Right cardiac atrium (tissue), 5 donors: ENCODE data around the gene DOCK4. TPM values are rescaled to one million over a fixed set of nuclear protein-coding genes. Genes with fewer than 3 reads are reported as not detected.

Source experiments
- ATAC-seq, 2 donors: fragments of 200-7000 bp; cut with Tn5 transposase; one replicate each; pipeline versions ENCODE4 v1.8.0 to v1.9.1; 2020; ENCODE audit warnings: moderate library complexity in 2 of 2, mild to moderate bottlenecking in 1 of 2
- DNase-seq, 3 donors: peaks; one replicate each; pipeline ENCODE4 v3.0.0-alpha.2; 2020
- H3K27ac ChIP-seq: one replicate; pipeline ENCODE4 v1.5.1; 2013; ENCODE audit warnings: mild to moderate bottlenecking, low read length, control low read depth, moderate library complexity
- H3K27me3 ChIP-seq: one replicate; pipeline ENCODE4 v1.6.1; 2013; ENCODE audit not compliant: control insufficient read depth, insufficient read depth
- H3K4me1 ChIP-seq: one replicate; pipeline ENCODE4 v1.6.1; 2013; ENCODE audit warnings: low read length; ENCODE audit not compliant: control insufficient read depth, insufficient read depth
- H3K4me3 ChIP-seq: one replicate; pipeline ENCODE4 v1.5.1; 2013; ENCODE audit warnings: low read length, control low read depth
- H3K9me3 ChIP-seq: one replicate; pipeline ENCODE4 v1.6.1; 2013; ENCODE audit warnings: low read length; ENCODE audit not compliant: control insufficient read depth
- WGBS: extraction: QIAGEN DNeasy Blood & Tissue Kit; methylation state at CpG from one replicate; pipeline ENCODE4 v1.1.7; 2013; 5-methylcytosine and 5-hydroxymethylcytosine counted together
- intact Hi-C, 4 donors: fragments of 100-400 bp; cut with DNase I; formaldehyde crosslinking; loops; one replicate each; pipeline versions ENCODE4 v1.11.0 to v1.14.0; 2022 to 2023
- polyA plus RNA-seq: library from polyadenylated mRNA; stranded (reverse); fragments of 200-250 nt; gene quantifications from one replicate; pipeline ENCODE4 v1.2.3, GENCODE V29; 2013
- total RNA-seq, 4 donors: library from RNA; stranded (reverse); fragmentation: NEBNext Ultra II Directional; extraction: Animal tissue kit (Norgen Biotek cat#: 25700); gene quantifications; one replicate each; pipeline ENCODE4 v1.2.1, GENCODE V29; 2021
- donor health status: healthy with polysubstance abuse.
- donor health status: DM: no; HTN: yes; CAD: no.
- donor health status: DM: no; HTN: no; CAD: no.
- donor health status: DM: no; HTN: yes; CAD: no; lungs with severe emphysema.
- donor health status: DM: yes; HTN: yes; CAD: no.

Gene DOCK4
- total and polyA plus RNA-seq, 5 donors = 5.7 to 19.9 (median 15.7) TPM

DNA sequence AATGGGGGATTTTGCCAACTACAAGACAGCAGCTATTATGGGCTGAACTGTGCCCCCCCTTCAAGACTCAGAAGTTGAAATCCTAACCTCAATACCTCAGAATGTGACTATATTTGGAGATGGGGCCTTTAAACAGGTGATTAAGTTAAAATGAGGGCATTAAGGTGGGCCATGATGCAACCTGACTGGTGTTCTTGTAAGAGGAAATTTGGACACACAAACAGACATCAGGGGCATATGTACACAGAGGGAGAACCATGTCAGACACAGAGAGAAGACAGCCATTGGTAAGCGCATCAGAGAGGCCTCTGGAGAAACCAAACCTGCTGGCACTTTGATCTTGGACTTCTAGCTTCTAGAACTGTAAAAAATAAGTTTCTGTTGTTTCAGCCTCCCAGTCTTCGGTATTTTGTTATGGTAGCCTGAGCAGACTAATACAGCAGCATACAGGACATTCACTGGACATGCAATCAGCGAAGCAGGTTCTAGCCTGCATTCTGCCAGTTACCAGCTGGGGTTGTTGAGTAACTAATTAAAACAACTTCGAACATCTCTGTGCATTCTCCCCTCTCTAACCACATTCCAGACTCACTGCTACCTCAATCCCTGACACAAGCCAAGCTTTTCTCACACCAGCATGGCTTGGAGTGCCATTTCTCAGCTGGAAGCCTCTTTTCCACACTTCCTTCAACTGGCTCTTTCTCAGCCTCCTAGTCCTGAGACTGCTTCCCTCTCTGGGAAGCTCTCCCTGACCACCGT is 141.4 kb downstream of the DOCK4 start:
- WGBS = 97% methylated on average over 5 of the region's 5 CpGs
- intact Hi-C loops = no loop called here

DNA sequence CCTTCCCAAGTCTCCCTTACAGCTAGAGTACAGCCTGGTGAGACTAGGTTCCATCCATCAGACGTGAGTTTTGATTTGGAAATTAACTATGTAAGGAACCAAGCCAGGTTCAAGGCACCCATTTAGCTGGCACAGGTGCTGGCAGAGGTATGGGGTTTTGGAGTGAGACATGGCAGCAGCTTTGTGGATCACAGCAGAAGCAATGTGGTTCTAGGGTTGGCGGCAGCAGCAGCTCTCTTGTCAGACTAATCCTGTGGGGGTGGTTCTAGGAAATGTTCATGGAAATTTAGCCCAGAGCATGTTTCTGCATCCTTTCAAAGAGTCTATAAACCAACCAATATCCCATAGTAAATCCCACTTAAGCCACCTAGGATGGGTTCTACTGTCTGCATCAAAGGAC is 142.2 kb downstream of the DOCK4 start:
- ATAC-seq (no peak), DNase-seq (no peak)
- 90% methylated on average over 2 of the region's 2 CpGs for WGBS
- Histone ChIP-seq H3K27me3 (no peaks in the 10 kb centered on the region), H3K4me1 (peaks cover 5% of the 10 kb centered on the region), H3K9me3 (no peaks in the 10 kb centered on the region), H3K4me3 (no peak overlapping the region), H3K27ac (no peak overlapping the region)
- intact Hi-C loops = no loop called here

More for the DNA sequence above, 141.4 kb downstream of the DOCK4 start:
- ATAC-seq (no peak), DNase-seq (no peak)
- Histone ChIP-seq H3K4me3 (no peak overlapping the region), H3K4me1 (peaks cover 5% of the 10 kb centered on the region), H3K27ac (no peak overlapping the region), H3K27me3 (no peaks in the 10 kb centered on the region), H3K9me3 (no peaks in the 10 kb centered on the region)

DNA sequence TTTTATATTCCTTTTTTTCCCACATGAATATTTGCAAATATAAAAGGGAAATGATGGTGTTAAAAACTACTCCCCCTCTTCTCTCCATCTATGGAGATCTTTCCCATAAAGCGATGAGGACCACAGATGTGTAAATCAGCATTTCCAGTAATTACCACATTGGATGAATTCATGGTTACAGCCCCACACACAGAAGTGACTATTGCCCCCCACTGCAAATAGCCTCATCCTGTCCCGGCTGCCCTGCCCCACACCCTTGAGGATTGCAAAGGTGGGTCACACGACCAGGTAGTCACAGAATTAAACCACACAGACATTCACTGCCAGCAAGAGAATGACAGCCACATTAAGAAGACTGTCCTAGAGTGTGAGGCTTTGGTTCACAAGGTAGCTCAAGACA is 145.1 kb downstream of the DOCK4 start:
- ATAC-seq (no peak), DNase-seq (no peak)
- 95% methylated on average over 3 of the region's 3 CpGs for WGBS
- intact Hi-C loops = no loop called here
- peaks cover 4% of the 10 kb centered on the region for H3K4me1 ChIP-seq
- H3K9me3 ChIP-seq = no peaks in the 10 kb centered on the region
- no peaks in the 10 kb centered on the region for H3K27me3 ChIP-seq
- H3K27ac ChIP-seq = no peak overlapping the region
- no peak overlapping the region for H3K4me3 ChIP-seq

DNA sequence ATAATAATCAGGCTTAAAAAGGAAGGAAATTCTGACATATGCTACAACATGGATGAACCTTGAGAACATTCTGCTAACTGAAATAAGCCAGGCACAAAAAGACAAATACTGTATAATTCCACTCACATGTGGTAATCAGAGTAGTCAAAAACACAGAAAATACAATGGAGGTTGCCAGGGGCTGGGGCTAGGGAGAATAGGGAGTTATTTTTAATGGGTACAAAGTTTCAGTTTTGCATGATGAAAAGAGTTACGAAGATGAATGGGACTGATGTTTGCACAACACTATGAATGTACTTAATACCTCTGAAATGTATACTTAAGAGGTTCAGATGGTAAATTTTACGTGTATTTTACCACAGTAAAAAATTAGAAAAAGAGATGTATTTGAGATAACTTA is 145.6 kb downstream of the DOCK4 start:
- no peaks in the 10 kb centered on the region for H3K9me3 ChIP-seq
- H3K4me1 ChIP-seq = peaks cover 2% of the 10 kb centered on the region
- 94% methylated on average over 2 of the region's 2 CpGs for WGBS
- H3K27ac ChIP-seq = no peak overlapping the region
- H3K27me3 ChIP-seq = no peaks in the 10 kb centered on the region
- DNase-seq = no peak
- no peak for ATAC-seq
- no peak overlapping the region for H3K4me3 ChIP-seq
- intact Hi-C loops = no loop called here

DNA sequence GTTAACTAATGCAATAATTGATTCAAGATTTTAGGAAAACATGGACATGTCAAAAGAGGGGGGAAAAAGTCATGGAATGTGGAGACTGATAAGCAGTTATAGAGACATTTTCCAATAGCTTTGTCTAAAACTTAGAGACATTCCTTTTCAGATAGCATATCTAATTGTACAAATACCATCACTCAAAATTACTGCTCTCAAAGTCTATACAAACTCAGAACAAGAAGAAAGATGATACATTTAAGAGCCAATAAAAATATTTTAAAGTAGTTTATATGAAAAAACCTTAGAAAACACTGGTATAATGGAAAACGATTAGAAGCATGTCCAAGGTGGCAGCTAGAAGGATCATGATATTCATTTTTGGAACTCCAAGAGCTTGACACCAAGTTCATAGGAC is 146.5 kb downstream of the DOCK4 start:
- ATAC-seq (no peak), DNase-seq (no peak)
- Histone ChIP-seq H3K9me3 (no peaks in the 10 kb centered on the region), H3K27me3 (no peaks in the 10 kb centered on the region), H3K4me3 (no peak overlapping the region), H3K27ac (no peak overlapping the region), H3K4me1 (no peaks in the 10 kb centered on the region)
- WGBS = 71% methylated on average over 1 of the region's 1 CpG
- intact Hi-C loops = no loop called here

DNA sequence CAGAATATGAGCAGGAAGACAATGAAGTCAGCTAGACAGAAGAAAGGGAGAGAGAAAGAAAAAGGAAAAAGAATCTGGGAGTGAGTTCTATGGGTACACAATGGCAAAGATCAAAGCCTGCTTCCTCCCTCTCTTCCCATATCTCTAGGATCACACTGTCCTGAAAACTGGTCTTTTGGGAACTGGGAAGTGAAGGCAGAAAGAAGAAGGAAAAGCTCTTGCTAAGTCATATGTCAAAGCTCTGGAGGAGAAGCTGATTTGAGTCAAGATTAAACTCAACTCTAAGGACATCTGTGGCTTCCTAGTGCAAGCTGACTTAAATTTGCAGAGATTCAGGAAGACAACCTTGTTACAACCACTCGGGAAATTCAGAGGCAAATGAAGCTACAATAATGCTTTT is 147.5 kb downstream of the DOCK4 start:
- WGBS = 72% methylated on average over 1 of the region's 1 CpG
- ATAC-seq = no peak
- Histone ChIP-seq H3K27ac (no peak overlapping the region), H3K4me3 (no peak overlapping the region), H3K9me3 (no peaks in the 10 kb centered on the region), H3K27me3 (no peaks in the 10 kb centered on the region), H3K4me1 (peaks cover 2% of the 10 kb centered on the region)
- DNase-seq = no peak
- intact Hi-C loops = no loop called here

DNA sequence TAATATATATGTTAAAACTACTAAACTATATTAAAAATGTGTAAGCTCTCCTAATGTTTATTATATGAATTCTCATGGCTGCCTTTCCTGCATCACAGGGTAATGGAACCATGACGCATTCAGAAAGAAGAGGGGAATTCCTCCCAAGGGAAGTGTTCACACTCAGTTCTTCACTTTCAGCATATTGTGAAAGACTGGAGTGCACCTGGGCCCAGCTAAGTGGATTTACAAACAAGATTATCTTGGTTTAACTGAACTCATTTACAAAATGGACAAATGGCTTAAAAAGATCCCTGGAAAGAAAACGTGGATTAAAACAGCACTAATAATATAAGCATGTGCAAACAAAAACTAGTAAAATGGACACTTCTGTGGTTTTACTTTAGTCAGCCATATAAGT is 149.8 kb downstream of the DOCK4 start:
- Histone ChIP-seq H3K27ac (no peak overlapping the region), H3K4me1 (peaks cover 5% of the 10 kb centered on the region), H3K9me3 (no peaks in the 10 kb centered on the region), H3K4me3 (no peak overlapping the region), H3K27me3 (no peaks in the 10 kb centered on the region)
- ATAC-seq = no peak
- WGBS = 78% methylated on average over 2 of the region's 2 CpGs
- intact Hi-C loops = no loop called here
- DNase-seq = no peak

DNA sequence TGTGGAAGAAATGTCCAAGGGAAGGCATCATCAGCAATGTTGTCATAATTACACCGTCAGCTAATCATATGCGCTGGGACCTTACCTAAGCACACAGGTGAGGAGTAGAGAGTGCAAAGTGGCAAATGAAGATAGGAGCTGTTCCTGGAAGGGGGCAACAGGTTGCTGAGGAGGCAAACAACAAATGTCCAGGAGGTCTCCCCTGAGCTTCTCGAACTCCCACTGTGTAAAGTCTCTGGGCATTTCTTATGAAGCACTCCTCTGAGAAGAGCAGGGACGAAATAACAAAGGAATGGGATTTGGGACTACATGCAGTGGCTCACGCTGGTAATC is 152.5 kb downstream of the DOCK4 start:
- no peak for DNase-seq
- H3K4me1 ChIP-seq = peaks cover 5% of the 10 kb centered on the region
- H3K27ac ChIP-seq = no peak overlapping the region
- no peaks in the 10 kb centered on the region for H3K9me3 ChIP-seq
- intact Hi-C loops = no loop called here
- no peak for ATAC-seq
- WGBS = 92% methylated on average over 5 of the region's 5 CpGs
- no peaks in the 10 kb centered on the region for H3K27me3 ChIP-seq
- H3K4me3 ChIP-seq = no peak overlapping the region

DNA sequence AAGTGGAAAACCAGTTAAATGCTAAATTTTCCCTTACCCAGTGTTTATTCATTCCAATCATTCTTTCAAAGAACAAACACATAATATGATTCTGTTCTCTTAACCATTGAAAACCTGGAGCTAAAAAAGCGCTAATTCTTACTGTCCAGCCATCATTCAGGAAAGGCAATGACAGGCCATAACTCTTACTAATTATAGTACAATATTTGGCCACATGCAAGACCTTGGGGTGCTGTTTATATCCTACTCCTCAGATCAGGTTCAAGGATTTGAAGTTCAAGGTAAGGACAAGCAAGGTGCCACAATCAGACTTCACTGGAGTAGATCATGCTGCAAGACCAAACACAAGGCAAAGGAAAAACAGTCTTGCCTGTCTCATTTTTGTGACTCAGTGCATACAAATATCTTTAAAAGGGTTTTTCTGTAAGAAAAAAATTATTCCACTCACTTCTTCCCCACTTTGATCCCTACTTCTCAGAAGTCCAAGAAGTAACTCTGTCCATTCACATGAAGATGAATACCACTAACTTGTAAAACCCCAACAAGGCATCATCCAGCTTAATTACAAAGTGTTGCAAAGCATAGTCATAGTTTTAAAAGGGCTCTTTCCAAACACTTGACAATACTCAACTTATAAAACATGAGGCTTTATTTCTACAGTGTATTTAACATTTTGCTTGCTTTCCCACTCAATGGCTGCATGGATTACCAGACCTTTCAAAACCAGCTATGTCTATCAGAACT is 153.0 kb downstream of the DOCK4 start:
- ATAC-seq (no peak), DNase-seq (no peak)
- H3K27ac ChIP-seq = no peak overlapping the region
- H3K4me3 ChIP-seq = no peak overlapping the region
- intact Hi-C loops = no loop called here
- H3K9me3 ChIP-seq = no peaks in the 10 kb centered on the region
- H3K4me1 ChIP-seq = peaks cover 5% of the 10 kb centered on the region
- 90% methylated on average over 1 of the region's 1 CpG for WGBS
- no peaks in the 10 kb centered on the region for H3K27me3 ChIP-seq

DNA sequence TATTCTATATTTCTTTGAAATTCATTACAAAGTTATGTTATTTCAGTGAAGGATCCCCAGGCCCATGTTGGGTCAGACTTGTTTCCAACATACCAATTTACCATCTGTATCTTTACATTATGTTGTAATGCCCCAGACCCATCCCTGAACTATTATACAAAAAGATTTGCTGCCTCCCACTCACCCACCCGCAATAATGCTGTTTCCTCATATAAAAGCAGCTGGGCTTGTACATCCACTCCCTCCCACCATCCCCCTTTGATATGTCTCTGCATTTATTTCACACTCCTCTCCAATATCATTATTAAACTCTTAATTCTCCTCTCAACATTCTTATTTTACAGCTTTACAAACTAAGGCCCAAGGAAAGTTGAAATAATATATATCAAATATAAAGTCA is 153.7 kb downstream of the DOCK4 start:
- WGBS = 66% methylated on average over 1 of the region's 1 CpG
- no peak for DNase-seq

DNA sequence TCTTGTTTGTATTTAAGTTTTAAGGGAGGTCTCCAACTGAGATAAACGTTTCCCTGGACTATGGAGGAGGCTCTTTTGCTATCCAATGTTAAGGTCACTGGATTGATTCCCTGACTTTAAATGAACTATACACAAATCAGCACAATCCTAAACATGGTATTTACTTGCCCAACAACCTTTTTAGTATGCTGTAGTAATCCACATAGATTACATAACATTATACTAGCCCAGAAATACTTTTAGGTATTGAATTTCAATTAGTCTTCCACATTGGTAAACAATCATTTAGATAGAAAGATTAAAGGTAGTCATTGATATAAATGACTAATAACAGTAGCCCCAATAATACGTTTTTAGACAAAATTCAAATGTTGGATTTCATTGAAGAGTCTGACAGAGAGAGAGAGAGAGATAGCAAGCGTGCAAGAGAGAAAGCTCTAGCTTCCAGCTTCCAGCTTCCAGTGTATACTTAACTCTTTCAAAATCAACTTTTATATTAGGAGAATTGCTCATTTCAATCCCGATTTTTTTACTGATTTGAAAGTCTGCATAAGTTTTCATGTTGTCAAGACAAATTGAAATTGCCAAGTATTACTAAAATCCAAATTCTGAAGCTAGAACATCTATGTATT is 155.8 kb downstream of the DOCK4 start:
- H3K27ac ChIP-seq = no peak overlapping the region
- no peak for ATAC-seq
- intact Hi-C loops = no loop called here
- H3K4me1 ChIP-seq = peaks cover 5% of the 10 kb centered on the region
- H3K4me3 ChIP-seq = no peak overlapping the region
- no peaks in the 10 kb centered on the region for H3K9me3 ChIP-seq
- 32% methylated on average over 4 of the region's 4 CpGs for WGBS
- no peak for DNase-seq
- no peaks in the 10 kb centered on the region for H3K27me3 ChIP-seq

More for the DNA sequence above, 153.7 kb downstream of the DOCK4 start:
- Histone ChIP-seq H3K27me3 (no peaks in the 10 kb centered on the region), H3K9me3 (no peaks in the 10 kb centered on the region), H3K4me1 (peaks cover 5% of the 10 kb centered on the region), H3K27ac (no peak overlapping the region), H3K4me3 (no peak overlapping the region)
- intact Hi-C loops = no loop called here
- no peak for ATAC-seq
